Measurements from ENCODE around the gene PPCS. TPM values are rescaled to one million over a fixed set of nuclear protein-coding genes. Genes with fewer than 3 reads are reported as not detected.
A peak's percentile ranks its signal among the peaks of the same experiment; 100 is the strongest.

The PPCS gene
- total and polyA plus RNA-seq, 2 experiments from 2014 or later = 79.0 to 98.6 TPM

DNA sequence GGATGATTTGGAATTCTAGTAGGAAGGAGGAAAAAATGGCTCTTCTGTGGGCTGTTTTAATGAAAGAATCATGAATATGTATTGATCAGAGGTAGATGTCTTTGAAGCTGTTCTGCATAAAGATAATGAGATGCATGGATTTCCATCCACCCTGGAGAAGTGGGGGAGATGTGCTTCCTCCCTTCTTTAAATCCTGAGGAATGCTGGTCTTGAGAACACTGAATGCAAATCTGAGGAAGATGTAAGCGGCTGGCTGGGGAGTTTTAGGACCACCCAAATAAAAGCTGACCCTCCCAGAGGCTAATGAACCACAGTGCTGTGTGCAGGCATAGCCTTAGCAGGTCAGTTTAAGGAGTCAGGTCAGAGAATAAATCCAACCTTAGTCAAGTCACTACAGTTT, 37.8 kb upstream of the PPCS start:
- H2AFZ ChIP-seq = no peak overlapping the region
- no peak overlapping the region for H3K4me3 ChIP-seq
- no peaks in the 10 kb centered on the region for H3K9me2 ChIP-seq (replicated peaks; ENCODE audit: insufficient read depth)
- H3K36me3 ChIP-seq (replicated peaks; ENCODE audit: insufficient read depth, low read depth) = no peaks in the 10 kb centered on the region
- no peaks in the 10 kb centered on the region for H3K79me2 ChIP-seq
- no peak overlapping the region for H3K4me2 ChIP-seq
- no peaks in the 10 kb centered on the region for H3K27me3 ChIP-seq
- H3K27ac ChIP-seq = no peak overlapping the region
- no peak for TF ChIP-seq EZH2 (IDR thresholded peaks at IDR 0.05; ENCODE audit: borderline replicate concordance)
- no peak for TF ChIP-seq EZH2phosphoT487 (IDR thresholded peaks at IDR 0.05; ENCODE audit: low read depth, severe bottlenecking, unreplicated experiment)
- TF ChIP-seq, protein P1, sequence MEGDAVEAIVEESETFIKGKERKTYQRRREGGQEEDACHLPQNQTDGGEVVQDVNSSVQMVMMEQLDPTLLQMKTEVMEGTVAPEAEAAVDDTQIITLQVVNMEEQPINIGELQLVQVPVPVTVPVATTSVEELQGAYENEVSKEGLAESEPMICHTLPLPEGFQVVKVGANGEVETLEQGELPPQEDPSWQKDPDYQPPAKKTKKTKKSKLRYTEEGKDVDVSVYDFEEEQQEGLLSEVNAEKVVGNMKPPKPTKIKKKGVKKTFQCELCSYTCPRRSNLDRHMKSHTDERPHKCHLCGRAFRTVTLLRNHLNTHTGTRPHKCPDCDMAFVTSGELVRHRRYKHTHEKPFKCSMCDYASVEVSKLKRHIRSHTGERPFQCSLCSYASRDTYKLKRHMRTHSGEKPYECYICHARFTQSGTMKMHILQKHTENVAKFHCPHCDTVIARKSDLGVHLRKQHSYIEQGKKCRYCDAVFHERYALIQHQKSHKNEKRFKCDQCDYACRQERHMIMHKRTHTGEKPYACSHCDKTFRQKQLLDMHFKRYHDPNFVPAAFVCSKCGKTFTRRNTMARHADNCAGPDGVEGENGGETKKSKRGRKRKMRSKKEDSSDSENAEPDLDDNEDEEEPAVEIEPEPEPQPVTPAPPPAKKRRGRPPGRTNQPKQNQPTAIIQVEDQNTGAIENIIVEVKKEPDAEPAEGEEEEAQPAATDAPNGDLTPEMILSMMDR (IDR thresholded peaks at IDR 0.05; ENCODE audit: poor library complexity) = no peak
- H3K9me3 ChIP-seq (ENCODE audit: low read depth) = no peaks in the 10 kb centered on the region
- peaks cover 4% of the 10 kb centered on the region for H3K4me1 ChIP-seq (ENCODE audit: insufficient read depth)
- no peaks in the 10 kb centered on the region for H4K20me1 ChIP-seq (ENCODE audit: insufficient read depth, poor library complexity, severe bottlenecking)
- DNase-seq (ENCODE audit: low spot score) = no peak
- WGBS (ENCODE audit: low lambda C conversion rate, missing lambda C conversion rate) = 75% methylated on average over 1 of the region's 1 CpG

DNA sequence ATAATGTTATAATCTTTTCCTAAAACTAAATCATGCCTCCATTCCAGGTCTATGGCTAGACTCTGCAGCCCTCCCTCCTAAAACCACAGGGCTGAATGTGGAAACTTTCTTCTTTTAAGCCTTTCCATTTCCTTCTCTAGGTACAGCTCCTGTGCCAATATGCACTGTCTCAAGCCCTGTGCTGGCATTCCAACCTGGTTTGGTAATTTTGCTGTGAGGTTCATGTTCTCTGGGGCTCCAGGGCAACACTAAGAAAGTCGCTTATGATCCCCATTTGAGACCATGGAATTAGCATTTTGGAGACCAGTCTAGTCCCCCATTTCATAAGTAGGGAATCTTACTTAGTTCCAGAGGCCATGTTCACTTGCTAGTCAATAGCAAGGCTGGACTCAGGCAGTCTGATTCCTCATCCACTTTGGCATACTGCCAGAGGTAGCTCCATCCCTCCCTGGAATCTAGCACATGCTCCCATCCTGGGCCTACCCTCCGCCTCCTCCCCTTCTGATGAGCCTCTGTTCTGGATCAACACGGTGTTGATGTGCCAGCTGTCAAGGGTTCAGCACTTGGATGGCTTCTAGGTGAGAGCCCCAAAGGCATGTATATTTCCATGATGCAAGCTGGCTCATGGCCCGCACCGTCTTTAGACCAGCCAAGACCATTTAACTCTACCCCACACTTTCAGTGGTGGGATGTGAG, 37.1 kb upstream of the PPCS start:
- Histone ChIP-seq H3K27ac (peak overlapping the region; percentile 65), H4K20me1 (ENCODE audit: insufficient read depth, poor library complexity, severe bottlenecking) (no peaks in the 10 kb centered on the region), H3K4me3 (no peak overlapping the region), H3K9me3 (ENCODE audit: low read depth) (no peaks in the 10 kb centered on the region), H3K9me2 (replicated peaks; ENCODE audit: insufficient read depth) (no peaks in the 10 kb centered on the region), H3K4me1 (ENCODE audit: insufficient read depth) (peaks cover 4% of the 10 kb centered on the region), H3K4me2 (no peak overlapping the region), H3K36me3 (replicated peaks; ENCODE audit: insufficient read depth, low read depth) (no peaks in the 10 kb centered on the region), H2AFZ (no peak overlapping the region), H3K79me2 (no peaks in the 10 kb centered on the region), H3K27me3 (no peaks in the 10 kb centered on the region)
- 77% methylated on average over 5 of the region's 5 CpGs for WGBS (ENCODE audit: low lambda C conversion rate, missing lambda C conversion rate)
- TF ChIP-seq, protein P1 (IDR thresholded peaks at IDR 0.05; ENCODE audit: poor library complexity) = no peak
- no peak for TF ChIP-seq EZH2phosphoT487 (IDR thresholded peaks at IDR 0.05; ENCODE audit: low read depth, severe bottlenecking, unreplicated experiment)
- TF ChIP-seq EZH2 (IDR thresholded peaks at IDR 0.05; ENCODE audit: borderline replicate concordance) = no peak
- DNase-seq (ENCODE audit: low spot score) = peak; percentile 64

DNA sequence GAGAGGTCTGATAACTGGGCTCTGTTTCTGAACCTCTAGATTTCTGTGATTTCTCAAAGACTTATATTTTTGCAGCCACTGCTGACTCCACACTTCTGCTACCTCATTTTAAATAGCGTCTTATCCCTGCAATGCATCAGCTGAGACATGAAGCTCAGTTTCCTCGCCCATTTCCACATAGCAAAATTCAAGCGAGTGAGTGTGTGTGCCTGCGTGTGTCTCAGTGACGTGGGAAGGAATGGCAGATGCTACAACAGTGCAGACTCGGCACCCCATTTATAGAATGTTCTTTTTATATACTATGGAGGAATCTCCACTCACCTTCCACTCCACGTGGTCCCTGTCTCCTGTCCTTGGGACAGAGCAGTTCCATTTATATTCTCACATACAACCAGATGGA, 36.2 kb upstream of the PPCS start:
- TF ChIP-seq EZH2 (IDR thresholded peaks at IDR 0.05; ENCODE audit: borderline replicate concordance) = no peak
- no peak for TF ChIP-seq EZH2phosphoT487 (IDR thresholded peaks at IDR 0.05; ENCODE audit: low read depth, severe bottlenecking, unreplicated experiment)
- TF ChIP-seq, protein P1 (IDR thresholded peaks at IDR 0.05; ENCODE audit: poor library complexity) = no peak
- H3K4me3 ChIP-seq = no peak overlapping the region
- H3K27ac ChIP-seq = peak overlapping the region; percentile 78
- H2AFZ ChIP-seq = no peak overlapping the region
- no peaks in the 10 kb centered on the region for H3K9me2 ChIP-seq (replicated peaks; ENCODE audit: insufficient read depth)
- no peaks in the 10 kb centered on the region for H3K9me3 ChIP-seq (ENCODE audit: low read depth)
- DNase-seq (ENCODE audit: low spot score) = no peak
- H4K20me1 ChIP-seq (ENCODE audit: insufficient read depth, poor library complexity, severe bottlenecking) = no peaks in the 10 kb centered on the region
- 85% methylated on average over 7 of the region's 7 CpGs for WGBS (ENCODE audit: low lambda C conversion rate, missing lambda C conversion rate)
- H3K36me3 ChIP-seq (replicated peaks; ENCODE audit: insufficient read depth, low read depth) = no peaks in the 10 kb centered on the region
- peak overlapping the region; percentile 39 for H3K4me2 ChIP-seq
- no peaks in the 10 kb centered on the region for H3K27me3 ChIP-seq
- H3K4me1 ChIP-seq (ENCODE audit: insufficient read depth) = peaks cover 4% of the 10 kb centered on the region
- no peaks in the 10 kb centered on the region for H3K79me2 ChIP-seq

Measured in hepatocyte (in vitro differentiated cells).